GM10266 (cell line): ENCODE data around the gene KDM5B.
"Not testable (repeated sequence)": the region's sequence is repeated elsewhere in the genome, so short reads cannot be mapped to it uniquely, and the experiment has no call there.

Experiments
- DNase-seq: peaks from one replicate; pipeline ENCODE4 v3.0.0; 2012; ENCODE audit errors: extremely low spot score
- TF ChIP-seq, protein P1 (sequence below): IDR thresholded peaks from 2 replicates; pipeline ENCODE4 v1.5.1; 2012; ENCODE audit warnings: mild to moderate bottlenecking, low read depth; ENCODE audit not compliant: control insufficient read depth, insufficient read depth; ENCODE audit errors: missing control alignments

The KDM5B gene

DNA sequence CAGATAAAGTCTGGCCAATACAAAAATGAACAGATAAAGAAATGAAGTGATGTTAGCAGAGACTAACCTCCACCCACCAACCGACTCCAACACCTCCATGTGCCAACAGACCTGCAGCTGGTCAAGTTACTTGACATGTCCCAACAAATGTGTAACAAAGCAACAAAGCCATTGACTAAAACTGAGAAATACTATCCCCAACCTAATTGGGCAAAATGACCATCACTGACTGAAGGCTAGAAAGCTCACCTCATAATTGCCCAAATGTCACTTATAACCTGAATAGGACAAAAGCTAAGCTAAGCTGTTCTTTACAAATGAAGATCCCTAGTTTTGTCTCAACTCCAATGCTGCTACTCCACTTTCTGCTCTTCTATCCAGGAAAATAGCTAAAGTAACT, 7.5 kb downstream of the KDM5B start:
- no peak for DNase-seq
- TF ChIP-seq, protein P1, sequence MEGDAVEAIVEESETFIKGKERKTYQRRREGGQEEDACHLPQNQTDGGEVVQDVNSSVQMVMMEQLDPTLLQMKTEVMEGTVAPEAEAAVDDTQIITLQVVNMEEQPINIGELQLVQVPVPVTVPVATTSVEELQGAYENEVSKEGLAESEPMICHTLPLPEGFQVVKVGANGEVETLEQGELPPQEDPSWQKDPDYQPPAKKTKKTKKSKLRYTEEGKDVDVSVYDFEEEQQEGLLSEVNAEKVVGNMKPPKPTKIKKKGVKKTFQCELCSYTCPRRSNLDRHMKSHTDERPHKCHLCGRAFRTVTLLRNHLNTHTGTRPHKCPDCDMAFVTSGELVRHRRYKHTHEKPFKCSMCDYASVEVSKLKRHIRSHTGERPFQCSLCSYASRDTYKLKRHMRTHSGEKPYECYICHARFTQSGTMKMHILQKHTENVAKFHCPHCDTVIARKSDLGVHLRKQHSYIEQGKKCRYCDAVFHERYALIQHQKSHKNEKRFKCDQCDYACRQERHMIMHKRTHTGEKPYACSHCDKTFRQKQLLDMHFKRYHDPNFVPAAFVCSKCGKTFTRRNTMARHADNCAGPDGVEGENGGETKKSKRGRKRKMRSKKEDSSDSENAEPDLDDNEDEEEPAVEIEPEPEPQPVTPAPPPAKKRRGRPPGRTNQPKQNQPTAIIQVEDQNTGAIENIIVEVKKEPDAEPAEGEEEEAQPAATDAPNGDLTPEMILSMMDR, result no peak

DNA sequence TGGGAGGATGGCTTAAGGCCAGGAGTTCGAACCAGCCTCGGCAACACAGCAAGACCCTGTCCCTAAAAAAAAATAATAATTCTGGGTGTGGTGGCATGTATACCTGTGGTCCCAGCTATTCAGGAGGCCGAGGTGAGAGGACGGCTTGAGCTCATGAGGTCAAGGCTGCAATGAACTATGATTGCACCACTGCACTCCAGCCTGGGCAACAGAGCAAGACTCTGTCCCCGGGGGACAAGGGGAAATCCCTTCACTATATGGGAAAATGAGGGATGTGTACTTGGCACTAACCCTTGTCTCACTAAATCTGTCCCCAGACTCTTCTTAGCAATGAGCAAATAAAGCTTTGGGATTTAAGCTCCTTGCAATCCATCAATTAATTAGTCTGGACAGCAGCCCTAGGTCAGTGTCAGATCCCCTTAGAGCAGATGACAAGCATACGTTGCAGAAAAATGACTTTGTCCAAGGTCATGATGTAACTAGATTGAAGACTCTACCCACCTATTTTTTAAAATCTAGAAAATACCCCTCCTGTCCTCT, 9.4 kb downstream of the KDM5B start:
- TF ChIP-seq, protein P1, result no peak
- DNase-seq, result no peak

DNA sequence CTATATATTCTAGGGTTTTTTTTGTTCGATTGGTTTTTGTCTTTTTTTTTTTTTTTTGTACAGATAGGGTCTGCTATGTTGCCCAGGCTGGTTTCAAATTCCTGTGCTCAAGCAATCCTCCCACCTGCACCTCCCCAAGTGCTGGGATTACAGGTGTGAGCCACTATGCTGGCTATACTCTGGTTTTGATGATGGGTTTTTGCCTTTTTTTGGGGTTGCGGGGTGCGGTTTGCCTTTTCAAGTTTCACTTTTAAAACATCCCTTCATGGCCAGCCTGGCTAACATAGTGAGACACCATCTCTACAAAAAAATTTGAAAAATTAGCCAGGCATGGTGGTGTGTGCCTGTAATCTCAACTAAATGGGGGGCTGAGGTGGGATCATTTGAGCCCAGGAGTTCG, 10.0 kb downstream of the KDM5B start:
- TF ChIP-seq, protein P1, result no peak
- no peak for DNase-seq

DNA sequence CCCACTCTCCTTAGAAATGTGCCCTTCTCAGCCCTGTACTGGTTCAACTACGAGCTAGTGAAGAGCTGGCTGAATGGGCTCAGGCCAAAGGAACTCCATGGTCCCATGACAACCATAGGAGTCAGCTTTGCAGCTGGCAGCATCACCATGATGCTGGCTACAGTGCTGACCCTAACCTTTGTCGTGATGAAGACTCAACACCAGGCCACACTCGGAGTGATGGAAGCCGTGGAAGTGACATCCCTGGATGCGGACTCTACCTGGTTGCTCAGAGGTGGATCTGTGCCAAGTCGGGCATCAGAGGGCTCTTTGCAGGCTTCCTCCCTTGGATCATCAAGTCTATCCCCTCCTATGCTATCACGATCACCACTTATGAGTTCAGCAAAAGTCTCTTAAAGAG, 11.6 kb downstream of the KDM5B start:
- TF ChIP-seq, protein P1, result no peak
- DNase-seq, result no peak

DNA sequence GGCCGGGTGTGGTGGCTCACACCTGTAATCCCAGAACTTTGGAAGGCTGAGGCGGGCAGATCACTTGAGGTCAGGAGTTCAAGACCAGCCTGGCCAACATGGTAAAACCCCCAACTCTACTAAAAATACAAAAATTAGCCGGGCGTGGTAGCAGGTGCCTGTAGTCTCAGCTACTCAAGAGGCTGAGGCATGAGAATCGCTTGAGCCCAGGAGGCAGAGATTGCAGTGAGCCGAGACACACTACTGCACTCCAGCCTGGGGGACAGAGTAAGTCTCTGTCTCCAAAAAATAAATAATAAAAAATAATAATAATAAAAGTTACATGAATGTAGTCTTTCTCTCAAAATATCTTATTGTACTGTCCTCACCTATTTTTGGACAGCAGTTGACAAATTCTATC, 13.3 kb downstream of the KDM5B start:
- DNase-seq, result not testable (repeated sequence)

DNA sequence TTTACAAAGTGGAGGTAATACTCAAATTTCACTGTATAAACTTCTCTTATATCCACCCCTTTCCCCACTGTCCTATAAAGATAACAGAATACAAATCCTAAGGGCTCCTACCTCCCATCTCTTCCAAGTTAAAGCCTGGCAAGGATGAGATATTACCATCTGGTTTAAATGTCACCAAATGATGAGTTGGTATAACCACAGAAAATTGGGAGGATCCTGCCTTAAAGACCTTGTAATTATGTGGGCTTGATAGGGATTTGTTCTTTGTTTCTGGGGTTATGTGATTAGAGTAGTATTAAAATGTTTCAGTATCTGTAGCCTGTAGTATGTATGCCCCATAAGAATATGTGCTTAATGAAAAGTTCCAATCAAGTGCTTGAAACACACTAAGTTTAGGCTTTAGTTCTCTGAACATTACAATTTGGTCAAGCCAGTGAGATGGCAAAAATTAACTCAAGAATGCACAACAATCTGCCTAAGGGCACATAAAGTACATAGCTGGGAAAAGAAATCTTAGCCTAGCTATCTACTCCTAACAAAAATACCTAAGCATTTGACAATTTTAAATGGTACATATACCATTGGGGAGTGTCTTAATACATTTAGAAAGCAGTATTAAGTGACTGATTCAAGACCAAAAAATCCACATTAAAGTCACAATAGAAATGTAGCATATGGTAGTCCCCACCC, 14.0 kb downstream of the KDM5B start:
- TF ChIP-seq, protein P1, result no peak

DNA sequence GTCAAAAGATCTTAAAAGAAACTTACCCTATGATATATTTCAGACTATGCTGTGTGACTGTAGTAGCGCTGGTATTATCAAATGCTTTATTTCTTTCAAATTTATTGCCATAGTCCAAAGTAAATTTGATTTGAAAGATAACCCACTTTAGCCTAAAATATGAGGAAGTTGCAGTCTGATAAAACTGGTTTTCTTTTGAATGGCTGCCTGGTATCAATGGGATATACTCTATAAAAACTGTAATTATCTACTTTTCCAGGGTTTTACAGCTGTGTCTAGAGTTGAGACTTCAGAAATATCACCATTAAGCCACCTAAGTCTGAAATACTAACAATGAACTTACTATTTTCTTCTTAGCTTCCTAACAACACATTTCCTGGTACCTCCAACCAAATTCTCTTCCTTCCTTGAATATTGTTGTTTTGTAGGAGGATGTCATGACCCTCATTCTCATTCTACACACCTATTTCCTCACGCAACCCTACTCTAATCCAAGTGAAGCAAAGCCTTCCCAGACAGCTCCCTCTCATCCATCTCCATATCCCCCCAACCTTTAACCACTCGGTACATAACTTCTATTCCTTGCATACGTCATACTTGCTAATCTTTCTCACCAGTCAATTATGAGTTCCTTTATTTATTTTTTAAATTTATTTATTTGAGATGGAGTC, 17.0 kb downstream of the KDM5B start:
- TF ChIP-seq, protein P1, result no peak
- DNase-seq, result no peak

More for the DNA sequence above, 14.0 kb downstream of the KDM5B start:
- DNase-seq, result no peak
